ENCODE data around the gene ANKS1B. TPM values are rescaled to one million over a fixed set of nuclear protein-coding genes. Genes with fewer than 3 reads are reported as not detected.

The ANKS1B gene
- total and polyA plus RNA-seq, 2 of the 4 experiments (the other 2 are of a cell fraction) = 0.17 to 0.18 TPM

DNA sequence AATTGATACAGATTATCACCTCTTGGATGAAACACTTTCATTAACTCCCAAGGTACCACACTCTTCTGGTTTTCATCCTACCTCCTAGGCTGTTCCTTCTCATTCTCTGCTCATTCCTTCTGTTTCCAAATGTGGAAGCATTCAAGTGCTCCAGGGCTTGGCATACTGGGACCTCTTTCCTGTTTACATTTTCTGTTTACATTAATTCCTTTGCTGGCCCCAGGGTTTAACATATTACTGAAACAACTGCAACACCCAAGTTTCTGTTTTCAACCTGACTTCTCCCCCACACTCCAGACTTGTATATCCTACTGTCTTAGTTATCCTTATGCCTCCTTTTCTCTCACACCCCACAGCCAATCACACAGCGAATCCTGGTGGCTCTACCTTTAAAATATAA lies 723.5 kb downstream of the ANKS1B start:
- H2BK20ac ChIP-seq (ENCODE audit: low read depth, low read length) = no peak overlapping the region
- no peaks in the 10 kb centered on the region for H4K20me1 ChIP-seq (ENCODE audit: insufficient read depth, low read length)
- POLR2A ChIA-PET (ENCODE audit: unreplicated experiment) = no interaction called here
- H3K27me3 ChIP-seq (ENCODE audit: control insufficient read depth, insufficient read depth, low read length) = no peaks in the 10 kb centered on the region
- no CpG with 5 or more reads among the region's 1 CpG for WGBS, 2 experiments (ENCODE audit: extremely low coverage in 2 of 2, insufficient read length in 1 of 2)
- no peak overlapping the region for H3K56ac ChIP-seq (ENCODE audit: extremely low read depth, insufficient read depth, low read length)
- no peak overlapping the region for H4K5ac ChIP-seq (ENCODE audit: low read depth, low read length)
- H3K18ac ChIP-seq (ENCODE audit: low read depth, low read length) = no peak overlapping the region
- intact Hi-C loops (cut with micrococcal nuclease) (no loop called here), dilution Hi-C loops (cut with HindIII; ENCODE audit: low sequenced_read_pairs, unreplicated experiment) (no loop called here), in situ Hi-C loops (cut with MboI; ENCODE audit: low sequenced_read_pairs) (no loop called here)
- H3K36me3 ChIP-seq (ENCODE audit: control insufficient read depth, insufficient read depth, low read length) = no peaks in the 10 kb centered on the region
- H2AFZ ChIP-seq (replicated peaks; ENCODE audit: low read length, poor library complexity) = no peak overlapping the region
- H4K91ac ChIP-seq (ENCODE audit: insufficient read depth, low read depth, low read length) = no peak overlapping the region
- ATAC-seq (ENCODE audit: low read depth) (no peak), DNase-seq (no peak)
- no peak overlapping the region for H2AK9ac ChIP-seq (replicated peaks; ENCODE audit: low read depth, low read length, poor library complexity)
- no peak overlapping the region for H4K8ac ChIP-seq (ENCODE audit: low read depth in 2 of 2, low read length in 2 of 2)
- no peak overlapping the region for H3K4me3 ChIP-seq (ENCODE audit: insufficient read depth, low read depth, low read length)
- BruUV-seq (replicated peaks) = no TSS peak
- H3K14ac ChIP-seq (replicated peaks; ENCODE audit: low read depth, low read length) = no peak overlapping the region
- no peaks in the 10 kb centered on the region for H3K79me1 ChIP-seq (ENCODE audit: low read depth in 1 of 2, low read length in 2 of 2)
- no peak overlapping the region for H2BK15ac ChIP-seq (ENCODE audit: low read depth, low read length)
- H3K4ac ChIP-seq (ENCODE audit: low read depth, low read length) = no peak overlapping the region
- H3K23ac ChIP-seq (ENCODE audit: low read depth, low read length) = no peak overlapping the region
- H3K9ac ChIP-seq (ENCODE audit: low read depth, low read length) = no peak overlapping the region
- H2AK5ac ChIP-seq (ENCODE audit: low read depth, low read length) = no peak overlapping the region
- peaks cover 7% of the 10 kb centered on the region; the same call in 1 of the 2 replicates for H3K9me3 ChIP-seq (ENCODE audit: control insufficient read depth, insufficient read depth, low read length)
- no peak overlapping the region for H2BK120ac ChIP-seq (ENCODE audit: low read depth, low read length)
- H3K9me1 ChIP-seq (ENCODE audit: insufficient read depth, low read length) = no peaks in the 10 kb centered on the region
- H2BK5ac ChIP-seq (ENCODE audit: low read depth, low read length, poor library complexity, severe bottlenecking) = no peak overlapping the region
- H3K4me1 ChIP-seq (ENCODE audit: control insufficient read depth, insufficient read depth, low read length) = no peaks in the 10 kb centered on the region
- no peak overlapping the region for H3K4me2 ChIP-seq (ENCODE audit: low read depth, low read length)
- TF ChIP-seq, protein P1, sequence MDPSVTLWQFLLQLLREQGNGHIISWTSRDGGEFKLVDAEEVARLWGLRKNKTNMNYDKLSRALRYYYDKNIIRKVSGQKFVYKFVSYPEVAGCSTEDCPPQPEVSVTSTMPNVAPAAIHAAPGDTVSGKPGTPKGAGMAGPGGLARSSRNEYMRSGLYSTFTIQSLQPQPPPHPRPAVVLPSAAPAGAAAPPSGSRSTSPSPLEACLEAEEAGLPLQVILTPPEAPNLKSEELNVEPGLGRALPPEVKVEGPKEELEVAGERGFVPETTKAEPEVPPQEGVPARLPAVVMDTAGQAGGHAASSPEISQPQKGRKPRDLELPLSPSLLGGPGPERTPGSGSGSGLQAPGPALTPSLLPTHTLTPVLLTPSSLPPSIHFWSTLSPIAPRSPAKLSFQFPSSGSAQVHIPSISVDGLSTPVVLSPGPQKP (IDR thresholded peaks at IDR 0.05; ENCODE audit: borderline replicate concordance, low read depth, low read length) = no peak
- no peak for TF ChIP-seq MAZ (IDR thresholded peaks at IDR 0.05; ENCODE audit: borderline replicate concordance, low read depth, low read length)
- TF ChIP-seq CHD1 (IDR thresholded peaks at IDR 0.05; ENCODE audit: low read depth, low read length) = no peak
- TF ChIP-seq POLR2A (IDR thresholded peaks at IDR 0.05; ENCODE audit: low read depth, low read length) = no peak
- TF ChIP-seq SMC3 (IDR thresholded peaks at IDR 0.05; ENCODE audit: low read depth, low read length) = no peak
- TF ChIP-seq MXI1 (IDR thresholded peaks at IDR 0.05; ENCODE audit: borderline replicate concordance, low read depth, low read length) = no peak
- TF ChIP-seq BHLHE40 (IDR thresholded peaks at IDR 0.05; ENCODE audit: low read depth, low read length) = no peak
- TF ChIP-seq RAD21 (IDR thresholded peaks at IDR 0.05; ENCODE audit: low read length) = no peak
- TF ChIP-seq RFX5 (IDR thresholded peaks at IDR 0.05; ENCODE audit: low read depth, low read length) = no peak
- TF ChIP-seq RCOR1 (IDR thresholded peaks at IDR 0.05; ENCODE audit: insufficient replicate concordance, low read length) = no peak
- TF ChIP-seq FOS (IDR thresholded peaks at IDR 0.05; ENCODE audit: low read depth, low read length) = no peak
- no peak for TF ChIP-seq MAFK (IDR thresholded peaks at IDR 0.05; ENCODE audit: low read depth, low read length)
- TF ChIP-seq NFE2L2 (IDR thresholded peaks at IDR 0.05; ENCODE audit: low read depth, low read length) = no peak
- TF ChIP-seq, protein P2, sequence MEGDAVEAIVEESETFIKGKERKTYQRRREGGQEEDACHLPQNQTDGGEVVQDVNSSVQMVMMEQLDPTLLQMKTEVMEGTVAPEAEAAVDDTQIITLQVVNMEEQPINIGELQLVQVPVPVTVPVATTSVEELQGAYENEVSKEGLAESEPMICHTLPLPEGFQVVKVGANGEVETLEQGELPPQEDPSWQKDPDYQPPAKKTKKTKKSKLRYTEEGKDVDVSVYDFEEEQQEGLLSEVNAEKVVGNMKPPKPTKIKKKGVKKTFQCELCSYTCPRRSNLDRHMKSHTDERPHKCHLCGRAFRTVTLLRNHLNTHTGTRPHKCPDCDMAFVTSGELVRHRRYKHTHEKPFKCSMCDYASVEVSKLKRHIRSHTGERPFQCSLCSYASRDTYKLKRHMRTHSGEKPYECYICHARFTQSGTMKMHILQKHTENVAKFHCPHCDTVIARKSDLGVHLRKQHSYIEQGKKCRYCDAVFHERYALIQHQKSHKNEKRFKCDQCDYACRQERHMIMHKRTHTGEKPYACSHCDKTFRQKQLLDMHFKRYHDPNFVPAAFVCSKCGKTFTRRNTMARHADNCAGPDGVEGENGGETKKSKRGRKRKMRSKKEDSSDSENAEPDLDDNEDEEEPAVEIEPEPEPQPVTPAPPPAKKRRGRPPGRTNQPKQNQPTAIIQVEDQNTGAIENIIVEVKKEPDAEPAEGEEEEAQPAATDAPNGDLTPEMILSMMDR (conservative IDR thresholded peaks at IDR 0.05; ENCODE audit: low read depth, low read length) = no peak
- TF ChIP-seq, protein P3, sequence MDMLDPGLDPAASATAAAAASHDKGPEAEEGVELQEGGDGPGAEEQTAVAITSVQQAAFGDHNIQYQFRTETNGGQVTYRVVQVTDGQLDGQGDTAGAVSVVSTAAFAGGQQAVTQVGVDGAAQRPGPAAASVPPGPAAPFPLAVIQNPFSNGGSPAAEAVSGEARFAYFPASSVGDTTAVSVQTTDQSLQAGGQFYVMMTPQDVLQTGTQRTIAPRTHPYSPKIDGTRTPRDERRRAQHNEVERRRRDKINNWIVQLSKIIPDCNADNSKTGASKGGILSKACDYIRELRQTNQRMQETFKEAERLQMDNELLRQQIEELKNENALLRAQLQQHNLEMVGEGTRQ (IDR thresholded peaks at IDR 0.05; ENCODE audit: low read depth, low read length) = no peak
- TF ChIP-seq CEBPB (IDR thresholded peaks at IDR 0.05; ENCODE audit: low read depth, low read length) = no peak
- H3K27ac ChIP-seq (ENCODE audit: insufficient read depth, low read length) = no peak overlapping the region
- CTCF ChIA-PET = no interaction called here

Measured in IMR-90 (cell line).